Vagina (tissue), 2 donors: ENCODE results near the gene TNFAIP8L3.

Experiments
- POLR2A ChIP-seq, 2 donors: fragments of 450-650 bp; IDR thresholded peaks; one replicate each; pipeline ENCODE4 v1.6.1; 2017; ENCODE audit warnings: antibody characterized with exemption in 2 of 2, mild to moderate bottlenecking in 2 of 2, moderate library complexity in 2 of 2
- POLR2AphosphoS5 ChIP-seq, 2 donors: sonication (generic); formaldehyde crosslinking; IDR thresholded peaks; one replicate each; pipeline ENCODE4 v1.9.0; 2017; ENCODE audit warnings: antibody characterized with exemption in 2 of 2, mild to moderate bottlenecking in 2 of 2, low read depth in 1 of 2; ENCODE audit not compliant: insufficient read depth in 1 of 2
- TF ChIP-seq, protein P1 (sequence below), 3 experiments: fragments of 450-650 bp in 2 of 3; fragments of 200-600 bp in 1 of 3; sonication (generic) in 1 of 3; IDR thresholded peaks; one replicate each; pipeline ENCODE4 v1.5.1; 2017 to 2019; ENCODE audit warnings: antibody characterized with exemption in 3 of 3, mild to moderate bottlenecking in 2 of 3, moderate library complexity in 2 of 3

DNA sequence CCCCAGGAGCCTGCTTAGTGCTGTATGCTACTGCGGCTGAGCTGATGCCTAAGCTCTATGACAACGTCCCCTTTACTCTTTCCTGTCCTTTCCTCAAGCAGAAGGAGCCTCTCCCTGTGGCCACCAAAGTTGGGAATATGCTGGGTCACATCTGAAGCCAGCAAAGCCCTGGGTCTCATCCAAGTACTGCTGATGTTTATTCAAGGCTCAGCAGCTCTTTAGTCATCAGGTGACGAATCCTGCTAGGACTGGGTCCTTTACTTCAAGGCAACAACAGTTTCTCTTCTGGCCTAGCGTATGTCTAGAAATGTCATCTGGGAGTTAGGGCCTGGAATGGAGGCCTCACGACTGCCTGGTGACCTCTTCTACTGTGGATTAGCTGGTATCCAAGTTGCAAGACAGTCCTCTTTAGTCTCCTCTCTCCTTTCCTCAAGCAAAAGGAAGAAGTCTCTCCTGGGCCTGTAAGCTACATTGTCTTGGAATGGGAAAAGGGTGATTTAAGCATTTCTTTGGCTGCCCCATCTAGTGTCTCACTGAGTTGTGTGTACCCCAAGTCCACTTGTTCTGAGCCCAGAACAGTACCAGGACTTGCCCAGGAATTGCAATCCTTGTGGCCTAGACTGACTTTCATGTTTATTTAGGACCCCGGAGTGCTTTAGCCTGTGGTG is 63.9 kb downstream of the TNFAIP8L3 start:
- TF ChIP-seq POLR2AphosphoS5 (IDR thresholded peaks at IDR 0.05; ENCODE audit: insufficient read depth in 1 of 2, low read depth in 1 of 2) (peak in 1 of 2 donors; percentile 30), POLR2A (IDR thresholded peaks at IDR 0.05) (no peak)
- TF ChIP-seq, protein P1, sequence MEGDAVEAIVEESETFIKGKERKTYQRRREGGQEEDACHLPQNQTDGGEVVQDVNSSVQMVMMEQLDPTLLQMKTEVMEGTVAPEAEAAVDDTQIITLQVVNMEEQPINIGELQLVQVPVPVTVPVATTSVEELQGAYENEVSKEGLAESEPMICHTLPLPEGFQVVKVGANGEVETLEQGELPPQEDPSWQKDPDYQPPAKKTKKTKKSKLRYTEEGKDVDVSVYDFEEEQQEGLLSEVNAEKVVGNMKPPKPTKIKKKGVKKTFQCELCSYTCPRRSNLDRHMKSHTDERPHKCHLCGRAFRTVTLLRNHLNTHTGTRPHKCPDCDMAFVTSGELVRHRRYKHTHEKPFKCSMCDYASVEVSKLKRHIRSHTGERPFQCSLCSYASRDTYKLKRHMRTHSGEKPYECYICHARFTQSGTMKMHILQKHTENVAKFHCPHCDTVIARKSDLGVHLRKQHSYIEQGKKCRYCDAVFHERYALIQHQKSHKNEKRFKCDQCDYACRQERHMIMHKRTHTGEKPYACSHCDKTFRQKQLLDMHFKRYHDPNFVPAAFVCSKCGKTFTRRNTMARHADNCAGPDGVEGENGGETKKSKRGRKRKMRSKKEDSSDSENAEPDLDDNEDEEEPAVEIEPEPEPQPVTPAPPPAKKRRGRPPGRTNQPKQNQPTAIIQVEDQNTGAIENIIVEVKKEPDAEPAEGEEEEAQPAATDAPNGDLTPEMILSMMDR (IDR thresholded peaks at IDR 0.05), result no peak
